HG03432 (cell line): ENCODE data around the gene BACH2.
"Not testable (repeated sequence)": the region's sequence is repeated elsewhere in the genome, so short reads cannot be mapped to it uniquely, and the experiment has no call there.

Source experiments
- ATAC-seq: cut with Tn5 transposase; IDR thresholded peaks from one replicate; pipeline ENCODE4 v1.9.1; 2021; ENCODE audit warnings: mild to moderate bottlenecking, moderate library complexity; ENCODE audit not compliant: unreplicated experiment

Gene BACH2

GRCh38 chr6:90078513-90079289 is 217.9 kb downstream of the BACH2 start:
- ATAC-seq, result no peak

- ATAC-seq, result no peak
Observed at GRCh38 chr6:90076511-90077415, 219.9 kb downstream of the BACH2 start.

GRCh38 chr6:90074161-90074850 is 222.3 kb downstream of the BACH2 start:
- no peak for ATAC-seq

- ATAC-seq, result no peak
Observed at GRCh38 chr6:90072935-90073464, 223.6 kb downstream of the BACH2 start.

GRCh38 chr6:90072501-90072900 is 224.1 kb downstream of the BACH2 start:
- ATAC-seq, result no peak

- no peak for ATAC-seq
Observed at GRCh38 chr6:90068703-90069523, 227.7 kb downstream of the BACH2 start.

- no peak for ATAC-seq
Observed at GRCh38 chr6:90068264-90068663, 228.4 kb downstream of the BACH2 start.

- no peak for ATAC-seq
Observed at GRCh38 chr6:90066697-90067096, 229.9 kb downstream of the BACH2 start.

GRCh38 chr6:90065173-90065572 is 231.5 kb downstream of the BACH2 start:
- ATAC-seq, result no peak

- no peak for ATAC-seq
Observed at GRCh38 chr6:90062667-90063066, 234.0 kb downstream of the BACH2 start.

GRCh38 chr6:90062051-90062450 is 234.6 kb downstream of the BACH2 start:
- no peak for ATAC-seq

GRCh38 chr6:90059178-90059577 is 237.5 kb downstream of the BACH2 start:
- not testable (repeated sequence) for ATAC-seq

GRCh38 chr6:90055924-90056323 is 240.7 kb downstream of the BACH2 start:
- ATAC-seq, result not testable (repeated sequence)

GRCh38 chr6:90054193-90054592 is 242.4 kb downstream of the BACH2 start:
- not testable (repeated sequence) for ATAC-seq

- ATAC-seq, result no peak
Observed at GRCh38 chr6:90053614-90054013, 243.0 kb downstream of the BACH2 start.

- no peak for ATAC-seq
Observed at GRCh38 chr6:90049295-90049694, 247.3 kb downstream of the BACH2 start.

- no peak for ATAC-seq
Observed at GRCh38 chr6:90048206-90048967, 248.3 kb downstream of the BACH2 start.

GRCh38 chr6:90045535-90045934 is 251.1 kb downstream of the BACH2 start:
- no peak for ATAC-seq

- no peak for ATAC-seq
Observed at GRCh38 chr6:90044833-90045381, 251.7 kb downstream of the BACH2 start.
